Adrenal gland (tissue), 12 donors: ENCODE measurements around the gene RTF2. TPM values are rescaled to one million over a fixed set of nuclear protein-coding genes. Genes with fewer than 3 reads are reported as not detected.

Experiments
- DNase-seq, 7 donors: peaks; one replicate each; pipeline ENCODE4 v3.0.0-alpha.2; 2019 to 2020
- H3K27ac ChIP-seq, 5 donors: fragments of 200-600 bp; sonication (generic) in 4 of 5; 1 replicate in 3 of 5; 2 replicates in 2 of 5; pipeline versions ENCODE4 v1.5.1 to v1.8.0; 2016 to 2020; ENCODE audit warnings: mild to moderate bottlenecking in 1 of 5
- H3K27me3 ChIP-seq: fragments of 200-600 bp; 2 replicates; pipeline ENCODE4 v1.8.0; 2021
- H3K36me3 ChIP-seq, 2 donors: fragments of 200-600 bp; replicated peaks in 1 of 2; 1 replicate in 1 of 2; 2 replicates in 1 of 2; pipeline versions ENCODE4 v1.5.1 to v1.8.0; 2018 to 2022
- H3K4me1 ChIP-seq, 2 donors: fragments of 200-600 bp; replicated peaks in 1 of 2; 1 replicate in 1 of 2; 2 replicates in 1 of 2; pipeline versions ENCODE4 v1.5.1 to v1.8.0; 2018 to 2021
- H3K4me3 ChIP-seq, 4 donors: fragments of 200-600 bp; sonication (generic) in 3 of 4; one replicate each; pipeline ENCODE4 v1.5.1; 2016 to 2018
- H3K9me3 ChIP-seq, 3 donors: fragments of 200-600 bp; sonication (generic) in 1 of 3; replicated peaks in 1 of 3; 1 replicate in 2 of 3; 2 replicates in 1 of 3; pipeline versions ENCODE4 v1.5.1 to v1.8.0; 2016 to 2021
- CTCF ChIP-seq, 6 experiments: fragments of 450-650 bp in 4 of 6; fragments of 200-600 bp in 2 of 6; sonication (generic) in 1 of 6; IDR thresholded peaks; 1 replicate in 5 of 6; 2 replicates in 1 of 6; pipeline versions ENCODE4 v1.5.1 to v1.8.0; 2016 to 2021; ENCODE audit warnings: antibody characterized with exemption in 6 of 6, mild to moderate bottlenecking in 2 of 6, moderate library complexity in 1 of 6
- POLR2A ChIP-seq, 2 donors: fragments of 450-650 bp; IDR thresholded peaks; one replicate each; pipeline ENCODE4 v1.6.1; 2017; ENCODE audit warnings: antibody characterized with exemption in 2 of 2, mild to moderate bottlenecking in 2 of 2, moderate library complexity in 1 of 2
- WGBS, 4 donors: extraction: QIAGEN DNeasy Blood & Tissue Kit in 2 of 4; methylation state at CpG; one replicate each; pipeline versions ENCODE4 v1.1.5 to v1.1.7; 2013 to 2017; 5-methylcytosine and 5-hydroxymethylcytosine counted together
- intact Hi-C, 2 donors: fragments of 100-400 bp; cut with DNase I; formaldehyde crosslinking; loops; one replicate each; pipeline versions ENCODE4 v1.14.1 to v1.15.0; 2022 to 2023
- polyA plus RNA-seq, 3 donors: library from polyadenylated mRNA; stranded (reverse); fragments of 200-250 nt in 2 of 3; fragments of 350-450 nt in 1 of 3; fragmentation: Illumina TruSeq in 1 of 3; extraction: RNeasy Lipid Tissue Mini Kit (QIAGEN cat#74804) in 1 of 3; gene quantifications; one replicate each; pipeline ENCODE4 v1.2.3, GENCODE V29; 2013 to 2014
- total RNA-seq, 9 donors: library from RNA; depleted of rRNA in 4 of 9; stranded (reverse); fragments of >200 nt in 4 of 9; fragments of 120-200 nt in 1 of 9; fragmentation: NEBNext Ultra II Directional in 1 of 9; extraction: Animal tissue kit (Norgen Biotek cat#: 25700) in 1 of 9; gene quantifications; one replicate each; pipeline versions ENCODE4 v1.1.0 to v1.2.4, GENCODE V29; 2013 to 2023
- donor health status: healthy with polysubstance abuse.
- donor health status: Bipolar disorder and iron deficiency.
- donor health status: DM: yes; HTN: yes; CAD: no.
- donor health status: DM: no; HTN: no; CAD: no.
- donor health status: DM: no; HTN: no; CAD: no.
- donor health status: DM: yes; HTN: yes; CAD: no.

Gene RTF2
- total and polyA plus RNA-seq, 12 donors = 48.8 to 156 (median 92.8) TPM

- Histone ChIP-seq H3K9me3 (no peaks in the 10 kb centered on the region), H3K36me3 (no peaks in the 10 kb centered on the region), H3K4me3 (no peak overlapping the region), H3K4me1 (no peaks in the 10 kb centered on the region), H3K27ac (peak overlapping the region in 1 of 5 donors; percentile 15), H3K27me3 (no peaks in the 10 kb centered on the region)
- peak in 2 of 7 donors; percentile 0 to 20 for DNase-seq
- WGBS, 4 donors = 60 to 73% (median 69%) methylated on average over 6 of the region's 6 CpGs
- intact Hi-C loops = no loop called here
- TF ChIP-seq POLR2A (IDR thresholded peaks at IDR 0.05) (no peak), CTCF (IDR thresholded peaks at IDR 0.05) (no peak)
Observed at GRCh38 chr20:56433880-56434255, 34.6 kb upstream of the RTF2 start.

- no peak overlapping the region for H3K27ac ChIP-seq
- no peaks in the 10 kb centered on the region for H3K9me3 ChIP-seq
- WGBS, 4 donors = 83 to 91% (median 87%) methylated on average over 17 to 20 of the region's 20 CpGs
- H3K36me3 ChIP-seq = no peaks in the 10 kb centered on the region
- no peaks in the 10 kb centered on the region for H3K4me1 ChIP-seq
- no peaks in the 10 kb centered on the region for H3K27me3 ChIP-seq
- no peak overlapping the region for H3K4me3 ChIP-seq
- no peak for TF ChIP-seq POLR2A (IDR thresholded peaks at IDR 0.05)
- no peak for TF ChIP-seq CTCF (IDR thresholded peaks at IDR 0.05)
- intact Hi-C loops = no loop called here
- no peak for DNase-seq
Observed at GRCh38 chr20:56437196-56437960, 31.0 kb upstream of the RTF2 start.

- Histone ChIP-seq H3K27ac (no peak overlapping the region), H3K27me3 (no peaks in the 10 kb centered on the region), H3K4me1 (no peaks in the 10 kb centered on the region), H3K36me3 (no peaks in the 10 kb centered on the region), H3K9me3 (no peaks in the 10 kb centered on the region), H3K4me3 (no peak overlapping the region)
- intact Hi-C loops = no loop called here
- TF ChIP-seq POLR2A (IDR thresholded peaks at IDR 0.05) (no peak), CTCF (IDR thresholded peaks at IDR 0.05) (no peak)
- no peak for DNase-seq
- WGBS, 4 donors = 91 to 99% (median 96%) methylated on average over 4 of the region's 4 CpGs
Observed at GRCh38 chr20:56438284-56438683, 30.1 kb upstream of the RTF2 start.

GRCh38 chr20:56439771-56440291 lies 28.6 kb upstream of the RTF2 start:
- Histone ChIP-seq H3K9me3 (no peaks in the 10 kb centered on the region), H3K27me3 (no peaks in the 10 kb centered on the region), H3K4me1 (no peaks in the 10 kb centered on the region), H3K36me3 (no peaks in the 10 kb centered on the region), H3K4me3 (no peak overlapping the region), H3K27ac (peak overlapping the region in 1 of 5 donors; percentile 40)
- DNase-seq = peak in 1 of 7 donors; percentile 25
- 43 to 59% (median 57%) methylated on average over 5 of the region's 5 CpGs for WGBS, 4 donors
- TF ChIP-seq CTCF (IDR thresholded peaks at IDR 0.05) = no peak
- no peak for TF ChIP-seq POLR2A (IDR thresholded peaks at IDR 0.05)
- intact Hi-C loops = no loop called here
